Measurements from ENCODE around the gene PLEKHG3.

Gene PLEKHG3

GRCh38 chr14:64787619-64788018 lies 83.4 kb downstream of the PLEKHG3 start:
- Histone ChIP-seq H3K27me3 (ENCODE audit: control insufficient read depth in 1 of 2, insufficient read depth in 2 of 2, low read length in 2 of 2) (no peaks in the 10 kb centered on the region), H3K9me3 (ENCODE audit: control insufficient read depth in 2 of 2, low read length in 2 of 2) (no peaks in the 10 kb centered on the region), H3K9ac (ENCODE audit: low read length in 2 of 2) (no peak overlapping the region), H3K4me1 (ENCODE audit: control insufficient read depth, insufficient read depth, low read length) (no peaks in the 10 kb centered on the region), H3K36me3 (ENCODE audit: control insufficient read depth in 2 of 2, insufficient read depth in 2 of 2, low read length in 2 of 2) (no peaks in the 10 kb centered on the region), H3K27ac (ENCODE audit: low read length) (no peak overlapping the region), H3K4me3 (ENCODE audit: low read length in 2 of 2) (no peak overlapping the region)

GRCh38 chr14:64788706-64789105 lies 84.5 kb downstream of the PLEKHG3 start:
- H3K36me3 ChIP-seq (ENCODE audit: control insufficient read depth in 2 of 2, insufficient read depth in 2 of 2, low read length in 2 of 2): no peaks in the 10 kb centered on the region

GRCh38 chr14:64789696-64790095 lies 85.5 kb downstream of the PLEKHG3 start:
- H3K27ac ChIP-seq (ENCODE audit: low read length): no peak overlapping the region
- no peaks in the 10 kb centered on the region for H3K9me3 ChIP-seq (ENCODE audit: control insufficient read depth in 2 of 2, low read length in 2 of 2)
- H3K9ac ChIP-seq (ENCODE audit: low read length in 2 of 2): no peak overlapping the region
- H3K4me3 ChIP-seq (ENCODE audit: low read length in 2 of 2): no peak overlapping the region
- no peaks in the 10 kb centered on the region for H3K4me1 ChIP-seq (ENCODE audit: control insufficient read depth, insufficient read depth, low read length)
- no peaks in the 10 kb centered on the region for H3K27me3 ChIP-seq (ENCODE audit: control insufficient read depth in 1 of 2, insufficient read depth in 2 of 2, low read length in 2 of 2)
- H3K36me3 ChIP-seq (ENCODE audit: control insufficient read depth in 2 of 2, insufficient read depth in 2 of 2, low read length in 2 of 2): no peaks in the 10 kb centered on the region

More at GRCh38 chr14:64788706-64789105, 84.5 kb downstream of the PLEKHG3 start:
- H3K9me3 ChIP-seq (ENCODE audit: control insufficient read depth in 2 of 2, low read length in 2 of 2): no peaks in the 10 kb centered on the region
- H3K9ac ChIP-seq (ENCODE audit: low read length in 2 of 2): no peak overlapping the region
- H3K4me1 ChIP-seq (ENCODE audit: control insufficient read depth, insufficient read depth, low read length): no peaks in the 10 kb centered on the region
- no peaks in the 10 kb centered on the region for H3K27me3 ChIP-seq (ENCODE audit: control insufficient read depth in 1 of 2, insufficient read depth in 2 of 2, low read length in 2 of 2)
- H3K27ac ChIP-seq (ENCODE audit: low read length): no peak overlapping the region
- no peak overlapping the region for H3K4me3 ChIP-seq (ENCODE audit: low read length in 2 of 2)

GRCh38 chr14:64790478-64790877 lies 86.3 kb downstream of the PLEKHG3 start:
- Histone ChIP-seq H3K27ac (ENCODE audit: low read length) (no peak overlapping the region), H3K4me3 (ENCODE audit: low read length in 2 of 2) (no peak overlapping the region), H3K27me3 (ENCODE audit: control insufficient read depth in 1 of 2, insufficient read depth in 2 of 2, low read length in 2 of 2) (no peaks in the 10 kb centered on the region), H3K36me3 (ENCODE audit: control insufficient read depth in 2 of 2, insufficient read depth in 2 of 2, low read length in 2 of 2) (no peaks in the 10 kb centered on the region), H3K9ac (ENCODE audit: low read length in 2 of 2) (no peak overlapping the region), H3K9me3 (ENCODE audit: control insufficient read depth in 2 of 2, low read length in 2 of 2) (no peaks in the 10 kb centered on the region), H3K4me1 (ENCODE audit: control insufficient read depth, insufficient read depth, low read length) (no peaks in the 10 kb centered on the region)

GRCh38 chr14:64792231-64792630 lies 88.0 kb downstream of the PLEKHG3 start:
- no peaks in the 10 kb centered on the region for H3K4me1 ChIP-seq (ENCODE audit: control insufficient read depth, insufficient read depth, low read length)
- no peak overlapping the region for H3K27ac ChIP-seq (ENCODE audit: low read length)
- H3K4me3 ChIP-seq (ENCODE audit: low read length in 2 of 2): no peak overlapping the region
- H3K9me3 ChIP-seq (ENCODE audit: control insufficient read depth in 2 of 2, low read length in 2 of 2): no peaks in the 10 kb centered on the region
- H3K36me3 ChIP-seq (ENCODE audit: control insufficient read depth in 2 of 2, insufficient read depth in 2 of 2, low read length in 2 of 2): no peaks in the 10 kb centered on the region
- no peak overlapping the region for H3K9ac ChIP-seq (ENCODE audit: low read length in 2 of 2)
- H3K27me3 ChIP-seq (ENCODE audit: control insufficient read depth in 1 of 2, insufficient read depth in 2 of 2, low read length in 2 of 2): peaks cover 0 to 2% of the 10 kb centered on the region in 2 donors

GRCh38 chr14:64792871-64793560 lies 88.8 kb downstream of the PLEKHG3 start:
- Histone ChIP-seq H3K9me3 (ENCODE audit: control insufficient read depth in 2 of 2, low read length in 2 of 2) (no peaks in the 10 kb centered on the region), H3K9ac (ENCODE audit: low read length in 2 of 2) (no peak overlapping the region), H3K36me3 (ENCODE audit: control insufficient read depth in 2 of 2, insufficient read depth in 2 of 2, low read length in 2 of 2) (no peaks in the 10 kb centered on the region), H3K27me3 (ENCODE audit: control insufficient read depth in 1 of 2, insufficient read depth in 2 of 2, low read length in 2 of 2) (peaks cover 0 to 2% of the 10 kb centered on the region in 2 donors), H3K4me3 (ENCODE audit: low read length in 2 of 2) (no peak overlapping the region), H3K27ac (ENCODE audit: low read length) (no peak overlapping the region), H3K4me1 (ENCODE audit: control insufficient read depth, insufficient read depth, low read length) (no peaks in the 10 kb centered on the region)

GRCh38 chr14:64795211-64795610 lies 91.0 kb downstream of the PLEKHG3 start:
- Histone ChIP-seq H3K27ac (ENCODE audit: low read length) (no peak overlapping the region), H3K4me3 (ENCODE audit: low read length in 2 of 2) (no peak overlapping the region), H3K4me1 (ENCODE audit: control insufficient read depth, insufficient read depth, low read length) (no peaks in the 10 kb centered on the region), H3K9ac (ENCODE audit: low read length in 2 of 2) (no peak overlapping the region), H3K27me3 (ENCODE audit: control insufficient read depth in 1 of 2, insufficient read depth in 2 of 2, low read length in 2 of 2) (peaks cover 0 to 2% of the 10 kb centered on the region in 2 donors), H3K36me3 (ENCODE audit: control insufficient read depth in 2 of 2, insufficient read depth in 2 of 2, low read length in 2 of 2) (no peaks in the 10 kb centered on the region), H3K9me3 (ENCODE audit: control insufficient read depth in 2 of 2, low read length in 2 of 2) (no peaks in the 10 kb centered on the region)

GRCh38 chr14:64795921-64796320 lies 91.7 kb downstream of the PLEKHG3 start:
- Histone ChIP-seq H3K27me3 (ENCODE audit: control insufficient read depth in 1 of 2, insufficient read depth in 2 of 2, low read length in 2 of 2) (peaks cover 0 to 2% of the 10 kb centered on the region in 2 donors), H3K9me3 (ENCODE audit: control insufficient read depth in 2 of 2, low read length in 2 of 2) (no peaks in the 10 kb centered on the region), H3K36me3 (ENCODE audit: control insufficient read depth in 2 of 2, insufficient read depth in 2 of 2, low read length in 2 of 2) (no peaks in the 10 kb centered on the region), H3K27ac (ENCODE audit: low read length) (no peak overlapping the region), H3K4me1 (ENCODE audit: control insufficient read depth, insufficient read depth, low read length) (no peaks in the 10 kb centered on the region), H3K4me3 (ENCODE audit: low read length in 2 of 2) (no peak overlapping the region), H3K9ac (ENCODE audit: low read length in 2 of 2) (no peak overlapping the region)

- Histone ChIP-seq H3K4me3 (ENCODE audit: low read length in 2 of 2) (no peak overlapping the region), H3K9me3 (ENCODE audit: control insufficient read depth in 2 of 2, low read length in 2 of 2) (no peaks in the 10 kb centered on the region), H3K9ac (ENCODE audit: low read length in 2 of 2) (no peak overlapping the region), H3K27me3 (ENCODE audit: control insufficient read depth in 1 of 2, insufficient read depth in 2 of 2, low read length in 2 of 2) (peaks cover 0 to 2% of the 10 kb centered on the region in 2 donors), H3K36me3 (ENCODE audit: control insufficient read depth in 2 of 2, insufficient read depth in 2 of 2, low read length in 2 of 2) (no peaks in the 10 kb centered on the region), H3K27ac (ENCODE audit: low read length) (no peak overlapping the region), H3K4me1 (ENCODE audit: control insufficient read depth, insufficient read depth, low read length) (no peaks in the 10 kb centered on the region)
These were observed 92.1 kb downstream of the PLEKHG3 start for GRCh38 chr14:64796369-64796768.

GRCh38 chr14:64799555-64799954 lies 95.3 kb downstream of the PLEKHG3 start:
- Histone ChIP-seq H3K9me3 (ENCODE audit: control insufficient read depth in 2 of 2, low read length in 2 of 2) (no peaks in the 10 kb centered on the region), H3K4me1 (ENCODE audit: control insufficient read depth, insufficient read depth, low read length) (no peaks in the 10 kb centered on the region), H3K9ac (ENCODE audit: low read length in 2 of 2) (no peak overlapping the region), H3K36me3 (ENCODE audit: control insufficient read depth in 2 of 2, insufficient read depth in 2 of 2, low read length in 2 of 2) (no peaks in the 10 kb centered on the region), H3K27ac (ENCODE audit: low read length) (no peak overlapping the region), H3K4me3 (ENCODE audit: low read length in 2 of 2) (no peak overlapping the region), H3K27me3 (ENCODE audit: control insufficient read depth in 1 of 2, insufficient read depth in 2 of 2, low read length in 2 of 2) (peaks cover 0 to 2% of the 10 kb centered on the region in 2 donors)
